Measurements from ENCODE around the gene MRAP2.

DNA sequence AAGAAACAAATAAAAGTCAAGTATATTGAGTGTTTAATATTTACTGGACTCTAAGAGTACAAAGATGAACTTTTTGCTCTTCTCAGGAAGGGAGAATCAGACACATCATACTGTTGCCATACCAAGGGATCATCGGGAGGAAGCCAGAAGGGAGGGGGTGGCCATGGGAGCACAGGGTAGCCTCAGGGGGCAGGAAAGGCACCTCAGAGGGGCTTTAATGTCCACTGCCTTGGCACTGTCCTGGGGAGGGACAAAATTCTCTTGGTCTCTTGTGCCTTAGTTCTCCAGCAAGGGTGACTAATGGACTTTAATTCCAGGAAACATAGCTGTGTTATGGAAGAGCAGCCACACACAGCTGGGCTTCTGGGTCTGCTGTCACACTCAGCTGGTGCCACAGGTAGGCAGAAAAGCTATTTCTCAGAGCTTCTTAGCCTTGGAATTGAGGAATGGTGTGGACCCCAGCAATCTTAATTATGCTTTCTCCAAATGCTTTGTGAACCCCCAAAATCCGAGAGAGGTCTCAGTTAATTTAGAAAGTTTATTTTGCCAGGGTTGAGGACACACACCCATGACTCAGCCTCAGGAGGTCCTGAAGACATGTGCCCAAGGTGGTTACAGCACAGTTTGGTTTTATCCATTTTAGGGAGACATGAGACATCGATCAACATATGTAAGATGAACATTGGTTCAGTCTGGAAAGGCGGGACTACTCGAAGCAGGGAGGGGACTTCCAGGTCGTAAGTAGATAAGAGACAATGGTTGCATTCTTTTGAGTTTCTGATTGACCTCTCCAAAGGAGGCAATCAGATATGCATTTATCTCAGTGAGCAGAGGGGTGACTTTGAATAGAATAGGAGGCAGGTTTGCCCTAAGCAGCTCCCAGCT is 53.2 kb downstream of the MRAP2 start:
- TF ChIP-seq EZH2 (IDR thresholded peaks at IDR 0.05; ENCODE audit: borderline replicate concordance, low read depth, low read length, severe bottlenecking) (no peak), POLR2A (IDR thresholded peaks at IDR 0.05; ENCODE audit: low read depth, low read length) (no peak), CTCF (IDR thresholded peaks at IDR 0.05; ENCODE audit: extremely low read depth in 1 of 2, insufficient read depth in 1 of 2, low read depth in 1 of 2, low read length in 2 of 2) (no peak)
- TF ChIP-seq, protein P1, sequence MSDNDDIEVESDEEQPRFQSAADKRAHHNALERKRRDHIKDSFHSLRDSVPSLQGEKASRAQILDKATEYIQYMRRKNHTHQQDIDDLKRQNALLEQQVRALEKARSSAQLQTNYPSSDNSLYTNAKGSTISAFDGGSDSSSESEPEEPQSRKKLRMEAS (IDR thresholded peaks at IDR 0.05; ENCODE audit: insufficient read depth, insufficient read length): no peak
